ENCODE results near the gene CBFB.

The CBFB gene

DNA sequence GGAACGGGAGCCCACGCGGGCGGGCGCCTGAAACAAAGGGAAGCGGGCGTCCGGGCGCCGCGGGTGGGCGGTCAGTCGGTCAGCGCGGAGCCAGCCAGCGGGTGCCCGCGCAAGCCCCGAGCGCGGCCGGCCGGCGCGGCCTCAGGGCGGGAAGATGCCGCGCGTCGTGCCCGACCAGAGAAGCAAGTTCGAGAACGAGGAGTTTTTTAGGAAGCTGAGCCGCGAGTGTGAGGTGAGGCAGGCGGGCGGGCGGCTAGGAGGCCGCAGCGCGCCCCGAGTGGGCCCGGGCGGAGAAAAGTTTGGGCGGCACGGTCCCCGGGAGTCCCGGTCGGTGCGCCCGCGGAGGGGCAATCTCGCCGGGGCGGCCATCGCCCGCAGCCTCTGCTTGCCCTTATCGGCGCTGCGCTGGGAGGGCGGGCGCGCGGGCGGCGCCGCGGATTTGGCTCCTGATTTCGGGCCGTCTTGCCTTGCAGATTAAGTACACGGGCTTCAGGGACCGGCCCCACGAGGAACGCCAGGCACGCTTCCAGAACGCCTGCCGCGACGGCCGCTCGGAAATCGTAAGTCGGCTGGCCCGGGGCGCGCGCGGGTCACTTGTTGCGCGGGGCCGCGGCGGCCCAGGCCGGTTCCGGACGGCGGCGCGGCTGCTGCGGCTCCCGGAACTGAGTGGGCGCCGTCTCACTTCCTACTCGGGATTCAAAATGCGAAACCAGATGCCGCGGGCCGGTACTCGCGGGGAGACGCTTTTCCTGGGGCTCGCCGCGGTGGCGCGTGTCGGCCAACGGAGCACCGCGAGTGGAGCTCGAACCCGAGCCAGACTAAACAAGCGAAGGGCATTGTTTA lies 526 bp downstream of the CBFB start:
- DNase-seq (ENCODE audit: low read depth), result no peak
- TF ChIP-seq, protein P1, sequence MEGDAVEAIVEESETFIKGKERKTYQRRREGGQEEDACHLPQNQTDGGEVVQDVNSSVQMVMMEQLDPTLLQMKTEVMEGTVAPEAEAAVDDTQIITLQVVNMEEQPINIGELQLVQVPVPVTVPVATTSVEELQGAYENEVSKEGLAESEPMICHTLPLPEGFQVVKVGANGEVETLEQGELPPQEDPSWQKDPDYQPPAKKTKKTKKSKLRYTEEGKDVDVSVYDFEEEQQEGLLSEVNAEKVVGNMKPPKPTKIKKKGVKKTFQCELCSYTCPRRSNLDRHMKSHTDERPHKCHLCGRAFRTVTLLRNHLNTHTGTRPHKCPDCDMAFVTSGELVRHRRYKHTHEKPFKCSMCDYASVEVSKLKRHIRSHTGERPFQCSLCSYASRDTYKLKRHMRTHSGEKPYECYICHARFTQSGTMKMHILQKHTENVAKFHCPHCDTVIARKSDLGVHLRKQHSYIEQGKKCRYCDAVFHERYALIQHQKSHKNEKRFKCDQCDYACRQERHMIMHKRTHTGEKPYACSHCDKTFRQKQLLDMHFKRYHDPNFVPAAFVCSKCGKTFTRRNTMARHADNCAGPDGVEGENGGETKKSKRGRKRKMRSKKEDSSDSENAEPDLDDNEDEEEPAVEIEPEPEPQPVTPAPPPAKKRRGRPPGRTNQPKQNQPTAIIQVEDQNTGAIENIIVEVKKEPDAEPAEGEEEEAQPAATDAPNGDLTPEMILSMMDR (IDR thresholded peaks at IDR 0.05; ENCODE audit: low read depth, low read length, missing control alignments), result no peak
- H3K4me3 ChIP-seq (ENCODE audit: low read depth, low read length), result peak overlapping the region; percentile 74
- in situ Hi-C loops (cut with HindIII; ENCODE audit: low sequenced_read_pairs), result loop anchor here (5.0 kb wide), 1 partner anchor 73 kb away; no protein-coding TSS in a partner anchor

DNA sequence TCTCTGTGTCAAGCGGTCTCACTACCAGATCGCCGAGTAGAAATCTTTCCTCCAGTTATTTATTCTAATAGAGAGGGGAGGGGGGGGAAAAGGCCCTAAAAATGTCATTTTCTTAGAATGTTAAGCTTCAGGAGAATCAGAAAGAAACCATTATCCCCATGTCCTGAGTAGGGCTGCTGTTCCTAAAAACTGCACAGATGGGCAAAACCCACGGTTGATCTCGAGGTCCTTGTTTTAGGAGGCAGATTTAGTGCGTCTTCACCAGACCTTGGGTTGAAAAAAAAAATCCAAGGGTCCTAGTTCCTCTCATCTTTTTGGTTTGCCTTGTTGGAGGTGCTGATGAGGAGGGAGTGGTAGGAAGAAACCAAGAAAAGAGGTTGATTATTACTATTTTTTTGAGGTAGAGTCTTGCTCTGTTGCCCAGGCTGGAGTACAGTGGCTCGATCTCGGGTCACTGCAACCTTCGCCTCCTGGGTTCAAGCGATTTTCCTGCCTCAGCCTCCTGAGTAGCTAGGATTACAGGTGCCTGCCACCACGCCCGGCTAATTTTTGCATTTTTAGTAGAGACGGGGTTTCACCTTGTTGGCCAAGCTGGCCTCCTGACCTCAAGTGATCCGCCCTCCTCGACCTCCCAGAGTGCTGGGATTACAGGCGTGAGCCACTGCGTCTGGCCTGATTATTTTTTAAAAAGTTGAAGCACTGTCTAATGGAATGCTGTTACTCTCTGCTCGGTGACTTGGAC lies 1.4 kb downstream of the CBFB start:
- H3K4me3 ChIP-seq (ENCODE audit: low read depth, low read length), result peak overlapping the region; percentile 74
- TF ChIP-seq, protein P1 (IDR thresholded peaks at IDR 0.05; ENCODE audit: low read depth, low read length, missing control alignments), result no peak
- no peak for DNase-seq (ENCODE audit: low read depth)
- in situ Hi-C loops (cut with HindIII; ENCODE audit: low sequenced_read_pairs), result loop anchor here (5.0 kb wide), 1 partner anchor 72 kb away; no protein-coding TSS in a partner anchor

DNA sequence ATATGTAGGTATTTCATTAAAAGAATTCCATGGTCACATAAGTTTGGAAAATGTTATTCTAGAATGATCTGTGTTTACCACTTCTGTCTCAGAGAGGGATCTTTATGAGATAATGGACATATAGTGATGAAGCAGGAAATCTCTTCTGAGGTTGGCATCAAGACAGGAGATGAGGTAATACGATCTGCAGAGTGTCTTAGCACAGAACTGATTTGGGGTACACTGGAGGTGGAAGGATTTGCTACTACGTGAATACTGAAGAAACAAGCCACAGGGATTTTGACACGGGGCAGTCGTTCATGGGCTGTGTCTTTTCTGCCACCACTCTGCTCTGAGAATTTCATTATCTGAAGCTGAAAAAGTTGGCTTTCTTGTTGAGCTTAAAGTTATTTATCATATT lies 5.5 kb downstream of the CBFB start:
- TF ChIP-seq, protein P1 (IDR thresholded peaks at IDR 0.05; ENCODE audit: low read depth, low read length, missing control alignments), result no peak

DNA sequence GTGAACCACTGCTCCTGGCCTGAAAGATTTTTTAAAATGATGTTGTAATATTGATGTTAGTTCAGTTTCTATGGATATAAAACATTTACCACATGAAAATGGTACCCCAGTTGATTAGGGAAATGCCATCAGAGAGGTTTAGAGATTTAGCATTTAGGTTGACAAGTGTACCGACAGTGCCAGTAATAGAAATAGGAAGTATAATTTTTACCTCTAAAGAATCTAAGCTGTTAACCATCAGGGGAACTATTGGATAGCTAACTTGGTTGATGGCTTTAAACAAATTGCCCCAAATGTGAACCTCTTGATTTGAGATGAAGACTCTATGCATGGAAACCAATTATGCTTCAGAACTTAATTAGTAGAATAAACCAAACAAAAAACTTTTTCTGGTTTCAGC lies 6.4 kb downstream of the CBFB start:
- in situ Hi-C loops (cut with HindIII; ENCODE audit: low sequenced_read_pairs), result no loop called here

More for the DNA sequence above, 5.5 kb downstream of the CBFB start:
- no peak for DNase-seq (ENCODE audit: low read depth)
- H3K4me3 ChIP-seq (ENCODE audit: low read depth, low read length), result no peak overlapping the region
- in situ Hi-C loops (cut with HindIII; ENCODE audit: low sequenced_read_pairs), result loop anchor here (5.0 kb wide), 1 partner anchor 68 kb away; no protein-coding TSS in a partner anchor

DNA sequence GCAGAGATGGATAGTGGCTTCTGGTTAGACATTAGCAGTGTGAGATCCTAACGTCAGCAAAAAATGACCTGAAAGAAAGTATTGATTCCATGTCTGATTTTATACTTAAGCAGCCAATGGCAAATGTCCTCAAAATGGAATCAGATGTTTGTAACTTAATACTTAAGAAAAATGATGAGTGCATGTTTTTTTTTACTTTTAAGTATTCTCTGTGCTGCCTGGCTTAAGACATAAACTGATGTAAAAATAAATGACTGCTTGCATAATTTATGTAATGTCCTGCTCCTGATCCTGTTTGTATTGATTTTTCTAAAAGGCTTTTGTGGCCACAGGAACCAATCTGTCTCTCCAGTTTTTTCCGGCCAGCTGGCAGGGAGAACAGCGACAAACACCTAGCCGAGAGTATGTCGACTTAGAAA lies 7.4 kb downstream of the CBFB start:
- in situ Hi-C loops (cut with HindIII; ENCODE audit: low sequenced_read_pairs), result no loop called here
- DNase-seq (ENCODE audit: low read depth), result no peak
- no peak overlapping the region for H3K4me3 ChIP-seq (ENCODE audit: low read depth, low read length)
- TF ChIP-seq, protein P1 (IDR thresholded peaks at IDR 0.05; ENCODE audit: low read depth, low read length, missing control alignments), result no peak

More for the DNA sequence above, 6.4 kb downstream of the CBFB start:
- TF ChIP-seq, protein P1 (IDR thresholded peaks at IDR 0.05; ENCODE audit: low read depth, low read length, missing control alignments), result no peak
- no peak for DNase-seq (ENCODE audit: low read depth)
- H3K4me3 ChIP-seq (ENCODE audit: low read depth, low read length), result no peak overlapping the region

DNA sequence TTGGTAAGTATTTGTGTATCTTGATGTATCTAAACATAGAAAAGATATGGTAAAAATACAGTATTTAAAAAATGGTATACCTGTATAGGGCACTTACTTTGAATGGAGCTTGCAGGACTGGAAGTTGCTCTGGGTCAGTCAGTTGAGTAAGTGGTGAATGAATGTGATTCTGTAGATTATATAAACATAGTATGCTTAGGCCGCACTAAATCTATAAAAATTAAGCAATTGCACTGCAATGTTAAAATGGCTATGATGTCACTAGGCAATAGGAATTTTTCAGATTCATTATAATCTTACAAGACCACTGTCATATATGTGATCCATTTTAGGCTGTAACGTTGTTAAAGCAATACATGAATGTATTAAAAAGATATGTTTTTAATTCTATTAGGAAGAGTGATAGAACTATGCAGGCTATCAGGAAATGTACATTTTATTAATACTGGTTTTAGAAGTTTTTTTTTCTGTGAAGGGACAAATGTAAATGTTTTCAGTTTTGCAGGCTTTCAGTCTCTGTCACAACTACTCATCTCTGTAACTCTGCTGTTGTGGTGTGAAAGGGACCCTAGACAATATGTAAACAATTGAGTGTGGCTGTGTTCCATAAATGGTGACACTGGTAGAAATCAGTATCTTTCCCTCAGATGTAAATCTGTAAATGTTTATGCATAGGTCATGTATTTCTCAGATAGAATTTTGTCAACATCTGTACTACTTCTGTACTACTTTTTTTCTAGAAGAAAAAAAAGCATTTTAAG lies 10.5 kb downstream of the CBFB start:
- in situ Hi-C loops (cut with HindIII; ENCODE audit: low sequenced_read_pairs), result loop anchor here (5.0 kb wide), 1 partner anchor 103 kb away; no protein-coding TSS in a partner anchor
- no peak for DNase-seq (ENCODE audit: low read depth)
- no peak overlapping the region for H3K4me3 ChIP-seq (ENCODE audit: low read depth, low read length)
- TF ChIP-seq, protein P1 (IDR thresholded peaks at IDR 0.05; ENCODE audit: low read depth, low read length, missing control alignments), result no peak
